Measurements from ENCODE around the gene ATP13A4. TPM values are rescaled to one million over a fixed set of nuclear protein-coding genes. Genes with fewer than 3 reads are reported as not detected.

ATP13A4 gene
- total and polyA plus RNA-seq, 2 of the 4 experiments (the other 2 are of a cell fraction) = under 0.01 TPM; not detected in 1

- dilution Hi-C loops (cut with HindIII; ENCODE audit: low sequenced_read_pairs, unreplicated experiment) (no loop called here), intact Hi-C loops (cut with micrococcal nuclease) (no loop called here), in situ Hi-C loops (cut with MboI; ENCODE audit: low sequenced_read_pairs) (no loop called here)
- no peaks in the 10 kb centered on the region for H3K9me3 ChIP-seq (ENCODE audit: control insufficient read depth, insufficient read depth, low read length)
- H2AK9ac ChIP-seq (replicated peaks; ENCODE audit: low read depth, low read length, poor library complexity) = no peak overlapping the region
- no peaks in the 10 kb centered on the region for H4K20me1 ChIP-seq (ENCODE audit: insufficient read depth, low read length)
- no peak overlapping the region for H3K18ac ChIP-seq (ENCODE audit: low read depth, low read length)
- no peaks in the 10 kb centered on the region for H3K36me3 ChIP-seq (ENCODE audit: control insufficient read depth, insufficient read depth, low read length)
- H3K4me2 ChIP-seq (ENCODE audit: low read depth, low read length) = no peak overlapping the region
- no peak overlapping the region for H2AK5ac ChIP-seq (ENCODE audit: low read depth, low read length)
- H2BK15ac ChIP-seq (ENCODE audit: low read depth, low read length) = no peak overlapping the region
- TF ChIP-seq MAZ (IDR thresholded peaks at IDR 0.05; ENCODE audit: borderline replicate concordance, low read depth, low read length) (no peak), BHLHE40 (IDR thresholded peaks at IDR 0.05; ENCODE audit: low read depth, low read length) (no peak)
- TF ChIP-seq, protein P1, sequence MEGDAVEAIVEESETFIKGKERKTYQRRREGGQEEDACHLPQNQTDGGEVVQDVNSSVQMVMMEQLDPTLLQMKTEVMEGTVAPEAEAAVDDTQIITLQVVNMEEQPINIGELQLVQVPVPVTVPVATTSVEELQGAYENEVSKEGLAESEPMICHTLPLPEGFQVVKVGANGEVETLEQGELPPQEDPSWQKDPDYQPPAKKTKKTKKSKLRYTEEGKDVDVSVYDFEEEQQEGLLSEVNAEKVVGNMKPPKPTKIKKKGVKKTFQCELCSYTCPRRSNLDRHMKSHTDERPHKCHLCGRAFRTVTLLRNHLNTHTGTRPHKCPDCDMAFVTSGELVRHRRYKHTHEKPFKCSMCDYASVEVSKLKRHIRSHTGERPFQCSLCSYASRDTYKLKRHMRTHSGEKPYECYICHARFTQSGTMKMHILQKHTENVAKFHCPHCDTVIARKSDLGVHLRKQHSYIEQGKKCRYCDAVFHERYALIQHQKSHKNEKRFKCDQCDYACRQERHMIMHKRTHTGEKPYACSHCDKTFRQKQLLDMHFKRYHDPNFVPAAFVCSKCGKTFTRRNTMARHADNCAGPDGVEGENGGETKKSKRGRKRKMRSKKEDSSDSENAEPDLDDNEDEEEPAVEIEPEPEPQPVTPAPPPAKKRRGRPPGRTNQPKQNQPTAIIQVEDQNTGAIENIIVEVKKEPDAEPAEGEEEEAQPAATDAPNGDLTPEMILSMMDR (conservative IDR thresholded peaks at IDR 0.05; ENCODE audit: low read depth, low read length) = no peak
- no peak overlapping the region for H3K14ac ChIP-seq (replicated peaks; ENCODE audit: low read depth, low read length)
- no peak overlapping the region for H3K27ac ChIP-seq (ENCODE audit: insufficient read depth, low read length)
- no peak overlapping the region for H2AFZ ChIP-seq (replicated peaks; ENCODE audit: low read length, poor library complexity)
- no peak overlapping the region for H3K23ac ChIP-seq (ENCODE audit: low read depth, low read length)
- H3K9me1 ChIP-seq (ENCODE audit: insufficient read depth, low read length) = no peaks in the 10 kb centered on the region; the same call in 1 of the 2 replicates
- no peak overlapping the region for H3K4ac ChIP-seq (ENCODE audit: low read depth, low read length)
- H4K91ac ChIP-seq (ENCODE audit: insufficient read depth, low read depth, low read length) = no peak overlapping the region
- H3K9ac ChIP-seq (ENCODE audit: low read depth, low read length) = no peak overlapping the region
- DNase-seq (no peak), ATAC-seq (ENCODE audit: low read depth) (no peak)
- no peak overlapping the region for H2BK5ac ChIP-seq (ENCODE audit: low read depth, low read length, poor library complexity, severe bottlenecking)
- H3K56ac ChIP-seq (ENCODE audit: extremely low read depth, insufficient read depth, low read length) = no peak overlapping the region
- H4K8ac ChIP-seq (ENCODE audit: low read depth in 2 of 2, low read length in 2 of 2) = no peak overlapping the region
- POLR2A ChIA-PET (ENCODE audit: unreplicated experiment) = no interaction called here
- no peak overlapping the region for H2BK120ac ChIP-seq (ENCODE audit: low read depth, low read length)
- no peak overlapping the region for H4K5ac ChIP-seq (ENCODE audit: low read depth, low read length)
- no TSS peak for BruUV-seq (replicated peaks)
- CTCF ChIA-PET = no interaction called here
- H3K27me3 ChIP-seq (ENCODE audit: control insufficient read depth, insufficient read depth, low read length) = no peaks in the 10 kb centered on the region; the same call in 1 of the 2 replicates
- H3K4me3 ChIP-seq (ENCODE audit: insufficient read depth, low read depth, low read length) = no peak overlapping the region
- H3K4me1 ChIP-seq (ENCODE audit: control insufficient read depth, insufficient read depth, low read length) = no peaks in the 10 kb centered on the region
- H3K79me1 ChIP-seq (ENCODE audit: low read depth in 1 of 2, low read length in 2 of 2) = no peaks in the 10 kb centered on the region
- 0% methylated on average over 1 of the region's 4 CpGs; no CpG with 5 or more reads in 1 of the 2 experiments for WGBS, 2 experiments (ENCODE audit: extremely low coverage in 2 of 2, insufficient read length in 1 of 2)
- H2BK20ac ChIP-seq (ENCODE audit: low read depth, low read length) = no peak overlapping the region
Observed at GRCh38 chr3:193560870-193561269, 6.2 kb upstream of the ATP13A4 start.

All from IMR-90 (cell line).